GM19238 (cell line): ENCODE results near the gene PACS1.

Experiments
- DNase-seq: peaks from one replicate; pipeline ENCODE4 v3.0.0; 2011; ENCODE audit warnings: low spot score; ENCODE audit not compliant: insufficient read length

The PACS1 gene

GRCh38 chr11:66050581-66051231 lies 19.4 kb upstream of the PACS1 start:
- DNase-seq: no peak

GRCh38 chr11:66051371-66051765 lies 18.7 kb upstream of the PACS1 start:
- DNase-seq: no peak

GRCh38 chr11:66051766-66052663 lies 18.1 kb upstream of the PACS1 start, which contains the start of gene SF3B2:
Gene SF3B2 (plus strand): TSS chr11:66052364. CDS start chr11:66052385, 21 bp downstream.
- peak; percentile 96 for DNase-seq

- DNase-seq: no peak
Observed at GRCh38 chr11:66052664-66052982, 17.4 kb upstream of the PACS1 start.

GRCh38 chr11:66055021-66055420 lies 15.1 kb upstream of the PACS1 start:
- DNase-seq: no peak

- DNase-seq: no peak
Observed at GRCh38 chr11:66056501-66056900, 13.6 kb upstream of the PACS1 start.

- no peak for DNase-seq
Observed at GRCh38 chr11:66059966-66060680, 9.9 kb upstream of the PACS1 start.

- DNase-seq: no peak
Observed at GRCh38 chr11:66061268-66061667, 8.8 kb upstream of the PACS1 start.

GRCh38 chr11:66062408-66062807 lies 7.7 kb upstream of the PACS1 start:
- DNase-seq: no peak

GRCh38 chr11:66063900-66064299 lies 6.2 kb upstream of the PACS1 start:
- no peak for DNase-seq

- DNase-seq: no peak
Observed at GRCh38 chr11:66064571-66064970, 5.5 kb upstream of the PACS1 start.

GRCh38 chr11:66066751-66067150 lies 3.3 kb upstream of the PACS1 start:
- no peak for DNase-seq

- no peak for DNase-seq
Observed at GRCh38 chr11:66067640-66068039, 2.4 kb upstream of the PACS1 start.

- DNase-seq: peak; percentile 59
Observed at GRCh38 chr11:66068154-66068821, 1.8 kb upstream of the PACS1 start.

GRCh38 chr11:66068923-66069714 lies 953 bp upstream of the PACS1 start:
- no peak for DNase-seq

GRCh38 chr11:66070604-66071380 lies 720 bp downstream of the PACS1 start:
- peak; percentile 37 for DNase-seq

- no peak for DNase-seq
Observed at GRCh38 chr11:66071381-66071801, 1.3 kb downstream of the PACS1 start.

GRCh38 chr11:66072081-66072480 lies 2.0 kb downstream of the PACS1 start:
- DNase-seq: no peak

GRCh38 chr11:66072518-66072917 lies 2.4 kb downstream of the PACS1 start:
- no peak for DNase-seq

GRCh38 chr11:66073669-66074068 lies 3.6 kb downstream of the PACS1 start:
- DNase-seq: no peak
